GM21619 (cell line): Measurements from ENCODE around the gene PXDC1.

ENCODE experiments used
- ATAC-seq: cut with Tn5 transposase; IDR thresholded peaks from one replicate; pipeline ENCODE4 v1.9.1; 2021; ENCODE audit not compliant: unreplicated experiment

PXDC1 gene

GRCh38 chr6:3751077-3751729 lies at the start of gene PXDC1:
Gene PXDC1 (minus strand): TSS chr6:3751713. CDS start chr6:3751531, 182 bp downstream.
- ATAC-seq = peak; percentile 4

- ATAC-seq = no peak
These were observed 49.5 kb upstream of the PXDC1 start for GRCh38 chr6:3800850-3801591.

- no peak for ATAC-seq
These were observed 48.2 kb upstream of the PXDC1 start for GRCh38 chr6:3799719-3800118.

- no peak for ATAC-seq
These were observed 46.8 kb upstream of the PXDC1 start for GRCh38 chr6:3798055-3798919.

- ATAC-seq = no peak
These were observed 45.9 kb upstream of the PXDC1 start for GRCh38 chr6:3797231-3798054.

GRCh38 chr6:3796719-3797041 lies 45.2 kb upstream of the PXDC1 start:
- no peak for ATAC-seq

- no peak for ATAC-seq
These were observed 44.6 kb upstream of the PXDC1 start for GRCh38 chr6:3795836-3796718.

- peak; percentile 69 for ATAC-seq
These were observed 42.6 kb upstream of the PXDC1 start for GRCh38 chr6:3794092-3794491.

GRCh38 chr6:3793545-3793944 lies 42.0 kb upstream of the PXDC1 start:
- ATAC-seq = no peak

GRCh38 chr6:3791526-3792203 lies 40.2 kb upstream of the PXDC1 start:
- ATAC-seq = no peak

- ATAC-seq = no peak
These were observed 38.5 kb upstream of the PXDC1 start for GRCh38 chr6:3789896-3790558.

GRCh38 chr6:3789018-3789895 lies 37.7 kb upstream of the PXDC1 start:
- no peak for ATAC-seq

- no peak for ATAC-seq
These were observed 37.0 kb upstream of the PXDC1 start for GRCh38 chr6:3788408-3789017.

GRCh38 chr6:3786141-3786540 lies 34.6 kb upstream of the PXDC1 start:
- no peak for ATAC-seq

- no peak for ATAC-seq
These were observed 34.2 kb upstream of the PXDC1 start for GRCh38 chr6:3785745-3786098.

GRCh38 chr6:3784885-3785744 lies 33.6 kb upstream of the PXDC1 start:
- no peak for ATAC-seq

GRCh38 chr6:3784423-3784822 lies 32.9 kb upstream of the PXDC1 start:
- ATAC-seq = no peak
